Measurements from ENCODE around the gene FHOD3. TPM values are rescaled to one million over a fixed set of nuclear protein-coding genes. Genes with fewer than 3 reads are reported as not detected.
"Not testable (repeated sequence)": the region's sequence is repeated elsewhere in the genome, so short reads cannot be mapped to it uniquely, and the experiment has no call there.

Gene FHOD3
- total RNA-seq, 1 donor from 2014 or later: 5.6 TPM

DNA sequence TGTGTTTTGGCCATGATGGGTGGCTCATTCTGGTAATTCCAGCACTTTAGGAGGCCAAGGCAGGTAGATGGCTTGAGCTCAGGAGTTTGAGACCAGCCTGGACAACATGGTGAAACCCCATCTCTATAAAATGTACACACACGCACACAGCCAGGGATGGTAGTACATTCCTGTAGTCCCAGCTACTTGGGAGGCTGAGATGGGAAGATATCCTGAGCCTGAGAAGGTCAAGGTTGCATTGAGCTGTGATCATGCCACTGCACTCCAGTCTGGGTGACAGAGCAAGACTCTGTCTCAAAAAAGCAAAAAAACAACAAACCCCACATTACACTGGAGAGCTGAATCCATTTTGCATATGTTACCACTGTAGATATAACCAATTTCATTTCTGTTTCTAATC lies 423.8 kb downstream of the FHOD3 start:
- DNase-seq (ENCODE audit: extremely low read depth, low read depth, low spot score): not testable (repeated sequence)

DNA sequence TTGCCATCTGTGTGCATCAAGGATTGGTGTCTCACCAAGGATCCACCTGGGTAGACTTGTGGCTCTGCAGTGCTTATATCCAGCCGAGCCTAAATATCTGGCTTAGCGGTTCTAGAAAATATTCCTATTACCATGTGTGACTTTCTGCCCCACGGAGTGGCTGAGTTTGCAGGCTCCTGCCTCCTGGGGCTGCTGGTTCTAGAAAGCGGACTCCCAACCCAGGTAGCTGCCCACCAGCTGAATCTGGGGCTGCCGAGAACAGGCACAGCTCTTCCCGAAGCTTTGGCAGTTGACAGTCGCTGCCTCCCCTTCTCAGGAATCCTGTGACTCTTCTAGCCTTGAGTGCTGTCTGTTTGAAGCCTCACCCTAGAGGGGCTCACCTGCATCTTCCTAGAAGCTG lies 426.7 kb downstream of the FHOD3 start:
- DNase-seq (ENCODE audit: extremely low read depth, low read depth, low spot score): no peak

DNA sequence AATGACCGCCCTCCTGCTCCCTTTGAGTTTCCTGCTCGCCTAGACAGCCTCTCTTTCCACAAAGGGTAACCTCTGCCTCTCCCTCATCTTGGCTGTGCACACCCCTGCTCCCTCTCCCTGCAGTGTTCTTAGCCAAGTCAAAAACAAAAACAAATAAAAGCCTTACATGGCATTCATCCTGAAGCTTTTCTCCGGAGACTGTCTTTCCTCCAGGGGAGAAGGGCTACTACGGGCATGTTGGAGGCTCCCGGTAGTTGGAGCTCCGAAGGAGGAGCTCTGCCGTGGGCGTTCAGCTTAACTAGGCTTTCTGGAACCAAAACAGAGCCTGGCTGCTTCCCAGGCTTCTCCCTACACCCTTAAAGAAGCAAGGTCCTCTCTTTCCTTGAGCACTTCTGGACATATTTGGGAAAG lies 427.1 kb downstream of the FHOD3 start:
- no peak for DNase-seq (ENCODE audit: extremely low read depth, low read depth, low spot score)

DNA sequence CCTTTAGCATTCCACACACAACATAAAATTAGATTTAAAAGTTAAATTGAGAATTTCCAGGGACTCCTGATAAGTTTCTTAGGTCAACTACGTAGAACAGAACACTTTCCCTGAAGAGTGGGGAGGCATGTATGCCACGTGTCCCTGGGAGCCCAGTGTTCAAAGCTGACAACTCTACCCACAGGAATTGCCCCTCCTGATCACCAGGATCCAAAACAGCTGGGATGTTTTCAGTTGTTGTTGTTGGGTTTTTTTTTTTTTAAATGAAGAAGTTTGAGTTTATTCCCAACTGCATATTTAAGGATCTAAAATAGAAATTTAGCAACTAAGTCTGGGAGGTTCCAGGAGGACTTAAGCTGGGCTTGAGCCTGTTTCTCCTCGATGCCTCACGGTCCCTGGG lies 430.8 kb downstream of the FHOD3 start:
- no peak for DNase-seq (ENCODE audit: extremely low read depth, low read depth, low spot score)

DNA sequence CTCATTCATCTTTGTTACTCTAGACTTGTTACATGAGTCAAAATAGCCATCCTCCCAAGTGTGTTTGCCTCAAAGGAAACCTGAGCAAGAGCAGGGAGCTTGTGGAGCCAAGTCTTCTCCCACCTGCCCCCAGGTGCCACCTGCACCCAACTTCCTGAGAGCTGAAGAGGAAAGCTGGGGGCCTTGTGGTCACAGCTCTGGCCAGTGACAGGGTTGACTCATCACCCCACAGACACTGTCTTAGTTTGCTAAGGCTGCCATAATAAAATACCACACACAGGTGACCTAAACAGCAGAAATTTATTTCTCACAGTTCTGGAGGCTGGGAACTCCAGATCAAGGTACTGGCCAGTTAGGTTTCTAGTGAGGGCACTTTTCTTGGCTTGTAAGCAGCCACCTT lies 431.7 kb downstream of the FHOD3 start:
- DNase-seq (ENCODE audit: extremely low read depth, low read depth, low spot score): no peak

DNA sequence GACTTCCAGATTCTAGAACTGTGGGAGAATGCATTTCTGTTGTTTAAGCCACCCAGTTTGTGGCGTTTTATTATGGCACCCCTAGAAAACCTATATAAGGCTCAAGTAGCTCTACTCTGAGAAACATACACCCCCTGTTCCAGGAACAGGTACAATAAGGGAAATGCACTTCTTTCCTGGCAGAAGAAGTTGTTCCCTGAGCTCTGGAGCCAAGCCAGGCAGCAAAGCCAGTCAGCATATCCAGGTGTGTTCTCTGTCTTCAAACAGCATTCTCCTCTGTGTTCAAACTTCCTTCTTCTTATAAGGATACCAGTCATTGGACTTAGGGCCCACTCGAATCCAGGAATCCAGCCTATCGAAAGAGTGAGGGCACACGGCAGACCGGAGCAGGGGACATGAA lies 434.8 kb downstream of the FHOD3 start:
- no peak for DNase-seq (ENCODE audit: extremely low read depth, low read depth, low spot score)

DNA sequence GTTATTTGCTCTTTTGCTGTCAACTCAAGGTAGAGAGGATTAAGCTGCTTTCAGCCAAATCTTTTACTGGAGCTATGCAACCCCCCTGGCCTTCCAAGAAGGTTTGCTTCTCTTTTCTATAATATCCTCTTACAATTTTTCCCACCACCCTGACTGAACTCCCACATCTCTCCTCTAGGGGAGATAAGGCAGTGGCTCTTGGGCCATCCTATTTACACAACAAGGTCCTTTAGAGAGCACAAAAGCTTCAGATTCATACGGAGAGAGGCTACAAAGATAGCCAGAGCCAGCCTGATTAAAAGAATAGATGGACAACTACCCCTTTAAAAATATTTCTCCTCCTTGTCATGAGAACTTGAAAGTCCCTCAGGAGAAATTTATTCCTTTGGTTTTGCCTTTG lies 435.6 kb downstream of the FHOD3 start:
- no peak for DNase-seq (ENCODE audit: extremely low read depth, low read depth, low spot score)

DNA sequence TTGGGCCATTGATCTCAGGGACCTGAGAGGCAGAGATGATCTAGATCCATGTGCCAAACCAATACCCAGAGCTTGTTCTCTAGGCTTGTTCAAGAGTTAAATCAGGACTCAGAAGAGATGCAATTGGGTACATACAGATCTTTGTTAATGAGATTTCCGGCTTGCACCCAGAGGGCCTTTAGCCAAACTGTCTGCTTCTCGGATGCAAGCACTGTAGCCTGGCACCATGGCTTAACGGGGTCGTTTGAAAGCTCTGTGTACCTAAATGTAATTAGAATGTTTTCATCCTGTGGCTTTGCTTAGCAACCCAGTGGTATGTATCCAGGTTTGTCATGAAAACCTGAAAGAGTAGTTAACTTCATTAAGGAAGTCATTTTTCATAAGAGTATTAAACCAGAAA lies 437.1 kb downstream of the FHOD3 start:
- DNase-seq (ENCODE audit: extremely low read depth, low read depth, low spot score): no peak

DNA sequence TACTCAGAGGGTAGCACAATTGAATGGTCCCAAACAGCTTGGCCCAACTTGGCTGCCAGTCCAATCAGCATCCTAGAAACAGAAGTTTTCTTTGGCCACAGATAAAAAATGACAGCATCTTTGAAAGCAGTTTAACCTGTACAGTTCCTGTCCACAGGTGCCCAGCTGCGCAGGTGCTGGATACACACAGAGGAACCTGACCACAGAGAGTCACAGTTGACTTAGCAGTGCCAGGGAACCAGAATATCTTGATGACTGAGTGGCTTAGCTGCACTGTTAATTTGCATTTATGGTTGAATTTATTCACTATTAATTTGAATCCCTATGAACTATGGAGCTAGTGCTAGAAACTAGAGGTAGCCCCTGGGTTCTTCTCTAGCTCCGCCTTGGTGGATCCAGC lies 437.6 kb downstream of the FHOD3 start:
- DNase-seq (ENCODE audit: extremely low read depth, low read depth, low spot score): no peak

DNA sequence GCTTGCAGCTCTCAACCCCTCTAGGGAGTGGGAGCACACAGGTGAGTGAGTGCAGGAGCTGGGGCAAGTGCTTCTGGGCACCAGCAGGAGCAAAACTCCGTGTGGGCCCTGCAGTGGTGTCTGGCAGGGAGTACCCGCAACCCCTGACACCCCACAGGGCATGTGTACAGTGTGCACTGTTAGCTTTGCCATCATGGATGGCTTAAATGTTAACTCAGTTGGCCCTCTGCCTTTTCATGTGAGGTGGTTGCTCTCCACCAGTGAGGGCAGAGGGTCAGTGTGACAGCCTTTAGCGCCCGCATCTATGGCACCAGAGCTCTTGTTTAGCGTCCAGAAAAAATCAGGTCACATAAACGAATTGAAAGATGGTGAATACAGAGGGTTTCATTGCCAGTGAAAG lies 438.6 kb downstream of the FHOD3 start:
- DNase-seq (ENCODE audit: extremely low read depth, low read depth, low spot score): no peak

DNA sequence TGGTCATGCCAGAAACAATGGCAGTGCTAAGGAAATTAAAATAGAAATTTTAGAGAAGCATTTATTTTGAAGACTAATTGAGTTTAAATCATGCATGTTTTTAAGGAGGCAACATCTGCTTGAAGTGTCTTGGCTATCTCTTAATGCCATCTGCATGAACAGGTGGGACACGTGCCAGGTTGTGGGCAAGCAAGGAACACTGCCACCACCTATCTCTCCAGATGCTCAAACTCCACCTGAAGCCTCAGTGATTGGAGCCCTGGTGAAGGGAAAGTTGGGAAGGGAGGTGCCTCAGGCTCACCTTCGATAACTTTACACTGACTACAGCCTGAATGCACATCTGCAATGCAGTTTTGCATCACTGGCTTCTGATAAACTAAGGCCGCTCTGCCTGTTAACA lies 439.8 kb downstream of the FHOD3 start:
- no peak for DNase-seq (ENCODE audit: extremely low read depth, low read depth, low spot score)

DNA sequence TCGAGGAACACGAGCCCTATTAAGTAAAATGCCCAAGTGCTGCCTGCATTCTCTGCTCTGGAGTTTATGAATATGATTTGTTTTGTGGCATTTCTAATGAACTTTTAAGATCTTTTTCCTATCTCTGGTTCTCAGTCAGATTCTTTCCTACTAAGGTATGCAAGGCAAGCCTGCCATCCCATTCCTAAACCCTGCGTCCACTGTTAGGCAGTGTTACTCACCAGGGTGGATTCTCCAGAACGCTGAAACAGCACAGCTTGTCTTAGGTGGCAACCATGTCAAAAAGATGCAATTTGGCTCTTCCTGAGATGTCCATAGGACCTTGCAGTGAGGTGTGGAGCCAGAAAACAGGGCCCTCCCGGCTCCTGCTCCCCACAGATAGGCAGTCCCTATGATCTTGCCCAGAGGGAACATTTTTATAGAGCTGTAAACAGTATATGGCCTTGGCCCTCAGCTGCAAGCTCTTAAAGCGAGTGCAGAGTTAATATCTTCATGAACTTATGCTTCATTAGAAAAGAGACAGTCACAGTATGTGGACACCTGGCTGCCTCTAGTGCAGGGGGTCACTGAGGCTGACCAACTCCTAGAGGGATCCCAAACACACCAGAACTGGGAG lies 446.9 kb downstream of the FHOD3 start:
- no peak for DNase-seq (ENCODE audit: extremely low read depth, low read depth, low spot score)

DNA sequence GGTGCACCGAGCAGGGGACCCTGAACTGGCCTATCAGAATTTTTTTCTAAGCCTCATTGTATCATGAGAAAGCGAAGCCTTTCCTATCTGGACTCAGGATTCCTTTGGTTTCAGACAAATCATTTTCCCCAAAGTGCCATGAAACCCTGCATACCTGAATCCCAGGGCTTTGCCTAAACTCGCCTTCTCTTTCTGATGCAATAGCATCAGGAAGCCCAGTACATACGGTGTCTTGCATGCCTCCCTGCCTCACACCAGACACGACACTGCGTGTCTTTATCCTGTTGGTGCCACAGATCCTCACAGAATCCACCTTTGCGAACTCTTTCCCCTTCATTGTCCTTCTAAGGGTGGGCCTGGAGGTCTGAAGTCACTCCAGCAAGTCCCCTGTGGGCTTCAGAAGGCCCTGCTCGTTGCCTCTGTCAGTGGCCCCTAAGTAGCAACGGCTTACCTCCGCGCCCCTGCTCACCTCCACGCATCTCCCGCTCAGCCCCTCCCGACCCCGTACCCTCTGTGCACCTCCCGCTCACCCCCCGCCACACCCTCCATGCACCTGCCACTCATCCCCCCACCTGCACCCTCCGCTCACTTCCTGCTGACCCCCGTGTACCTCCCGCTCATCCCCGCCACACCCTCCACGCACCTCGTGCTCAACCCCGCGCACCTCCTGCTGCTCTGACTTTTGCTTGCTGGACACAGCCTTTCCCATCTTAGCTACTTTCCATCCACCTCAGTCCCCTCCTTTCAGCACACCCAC lies 447.9 kb downstream of the FHOD3 start:
- DNase-seq (ENCODE audit: extremely low read depth, low read depth, low spot score): no peak

DNA sequence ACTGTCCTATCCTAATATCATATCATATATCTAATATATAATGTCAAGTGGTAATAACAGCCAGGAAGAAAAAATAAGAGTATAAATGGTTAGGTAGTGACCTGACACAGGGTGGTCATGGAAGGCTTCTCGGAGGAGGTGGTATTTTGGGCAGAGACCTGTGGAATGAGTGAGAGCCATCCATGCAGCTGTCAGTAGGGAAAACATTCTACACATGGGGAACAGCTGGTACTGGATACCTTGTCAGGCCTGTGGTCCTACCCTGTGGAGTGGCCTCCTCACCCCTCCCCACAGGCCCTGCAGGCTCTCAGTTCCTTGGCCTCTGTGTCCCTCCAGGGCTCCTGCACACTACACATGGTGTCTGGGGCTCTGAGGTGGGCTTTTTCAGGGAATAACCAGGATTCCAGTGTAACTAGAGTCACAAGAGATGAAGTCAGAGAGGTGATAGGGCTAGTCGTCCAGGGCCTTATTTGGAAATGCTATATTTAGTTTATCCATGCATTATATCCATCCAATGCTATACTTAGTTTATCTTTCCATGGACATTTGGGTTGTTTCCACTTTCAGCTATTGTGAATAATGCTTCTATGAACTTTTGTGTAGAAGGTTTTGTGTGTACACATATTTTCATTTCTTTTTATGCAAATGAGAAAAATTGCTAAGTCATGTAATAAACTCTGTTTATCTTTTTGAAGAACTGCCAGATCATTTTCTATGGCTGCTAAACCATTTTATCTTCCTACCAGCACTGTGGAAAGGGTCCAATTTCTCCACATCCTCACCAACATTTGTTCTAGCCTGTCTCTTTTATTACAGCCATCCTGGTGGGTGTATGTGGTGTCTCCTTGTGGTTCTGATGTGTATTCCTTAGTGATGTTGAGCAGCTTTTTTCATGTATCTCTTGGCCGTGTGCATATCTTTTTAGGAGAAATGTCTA lies 455.7 kb downstream of the FHOD3 start:
- DNase-seq (ENCODE audit: extremely low read depth, low read depth, low spot score): no peak

DNA sequence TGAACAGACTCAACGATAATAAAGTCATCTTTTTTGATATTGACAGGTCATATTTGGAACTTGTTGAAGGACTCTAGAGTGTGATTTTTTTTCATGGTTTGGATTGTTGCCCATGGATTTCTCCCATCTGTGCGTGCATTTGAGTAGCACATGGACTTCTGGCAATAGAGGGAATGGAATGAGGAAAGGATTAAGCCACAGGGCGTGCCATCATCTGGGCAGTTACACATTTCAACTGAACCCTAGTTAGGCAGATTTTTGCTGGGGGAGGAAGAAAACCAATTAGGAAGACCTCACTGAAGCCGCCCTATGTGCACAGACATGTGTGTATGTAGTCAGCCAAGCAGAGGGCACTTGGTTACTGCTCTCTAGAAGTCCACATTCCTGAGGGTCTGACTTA lies 458.7 kb downstream of the FHOD3 start:
- no peak for DNase-seq (ENCODE audit: extremely low read depth, low read depth, low spot score)

DNA sequence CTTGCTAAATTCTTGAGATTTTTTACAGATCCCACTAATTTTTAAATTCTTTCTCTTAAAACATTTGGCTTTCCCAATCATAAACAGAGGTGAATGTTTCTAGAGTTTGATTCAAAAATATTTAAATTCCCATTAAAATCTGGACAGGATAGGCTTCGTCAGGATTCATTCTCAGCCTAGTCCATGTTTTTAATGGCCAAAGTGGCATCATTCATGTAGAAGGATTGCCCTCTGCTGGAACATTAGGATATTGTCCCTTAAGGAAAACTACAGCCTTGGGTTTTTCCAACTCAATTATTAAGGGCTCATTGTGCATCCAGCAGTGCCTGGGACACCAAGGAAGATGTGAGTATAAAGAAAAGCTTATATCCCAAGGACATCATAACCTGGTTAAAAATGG lies 459.6 kb downstream of the FHOD3 start:
- peak; percentile 31 for DNase-seq (ENCODE audit: extremely low read depth, low read depth, low spot score)

DNA sequence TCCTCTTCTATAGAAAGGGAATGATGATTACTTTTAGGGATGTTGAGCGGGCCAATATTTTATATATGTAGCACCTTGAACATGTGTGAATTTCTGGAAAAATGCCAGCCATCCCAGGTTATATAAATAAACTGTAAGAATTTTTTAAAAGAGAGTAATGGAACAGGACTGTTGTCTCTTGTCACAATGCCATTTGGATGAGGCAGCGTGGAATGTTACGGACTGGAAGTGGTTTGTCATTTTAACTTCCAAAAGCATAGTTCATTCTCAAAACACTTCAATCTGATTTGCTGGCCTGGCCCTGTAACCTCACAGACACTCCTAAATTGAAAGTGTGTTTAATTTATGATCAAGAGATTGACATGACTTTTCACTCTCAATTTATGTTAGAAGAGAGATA lies 460.5 kb downstream of the FHOD3 start:
- no peak for DNase-seq (ENCODE audit: extremely low read depth, low read depth, low spot score)

DNA sequence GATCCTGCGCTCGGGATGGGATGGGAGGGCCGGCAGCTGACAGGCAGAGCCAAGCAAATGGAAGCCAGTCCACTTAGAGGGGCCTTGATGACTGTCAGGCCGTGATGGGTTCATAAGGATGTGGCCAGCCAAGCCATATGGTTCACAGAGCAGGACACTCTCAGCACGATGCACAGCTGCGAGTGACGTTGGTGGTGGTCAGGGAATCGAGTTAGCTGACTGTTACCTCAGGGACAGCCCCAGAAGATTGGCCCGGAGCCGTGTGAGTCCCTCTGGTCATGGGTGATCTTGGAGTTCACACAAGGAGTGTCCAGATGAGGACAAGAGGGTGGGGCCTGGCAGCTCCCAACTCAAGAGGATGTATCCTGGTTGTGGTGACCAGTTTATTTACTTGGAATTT lies 461.1 kb downstream of the FHOD3 start:
- DNase-seq (ENCODE audit: extremely low read depth, low read depth, low spot score): no peak

DNA sequence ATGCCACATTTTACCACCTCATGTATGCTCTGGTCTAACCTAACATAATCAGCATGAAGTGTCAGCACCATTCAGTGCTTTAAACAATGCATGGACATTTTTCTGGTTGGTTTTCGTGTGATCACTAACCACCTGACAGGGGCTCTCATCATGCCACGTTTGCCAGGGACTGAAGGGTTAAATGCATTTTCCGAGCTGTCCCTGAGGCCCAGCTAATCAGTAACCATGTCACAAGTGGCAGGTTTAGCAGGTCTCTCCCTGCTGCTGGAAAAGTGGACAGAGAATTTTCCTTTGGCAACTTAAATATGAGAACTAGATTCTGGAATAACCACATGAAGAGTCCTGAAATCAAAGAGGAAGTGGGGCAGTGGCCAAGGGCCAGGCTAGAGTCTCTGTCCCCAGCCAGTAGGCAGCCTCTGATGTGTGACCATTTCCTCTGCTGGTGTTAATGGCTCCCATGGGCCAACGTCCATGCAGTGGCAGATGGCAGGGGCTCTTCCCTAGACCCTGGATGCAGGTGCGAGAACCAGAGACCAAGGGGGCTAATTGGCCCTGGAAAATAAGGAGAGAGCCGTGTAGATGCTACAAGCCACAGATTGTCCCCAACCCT lies 461.8 kb downstream of the FHOD3 start:
- no peak for DNase-seq (ENCODE audit: extremely low read depth, low read depth, low spot score)

DNA sequence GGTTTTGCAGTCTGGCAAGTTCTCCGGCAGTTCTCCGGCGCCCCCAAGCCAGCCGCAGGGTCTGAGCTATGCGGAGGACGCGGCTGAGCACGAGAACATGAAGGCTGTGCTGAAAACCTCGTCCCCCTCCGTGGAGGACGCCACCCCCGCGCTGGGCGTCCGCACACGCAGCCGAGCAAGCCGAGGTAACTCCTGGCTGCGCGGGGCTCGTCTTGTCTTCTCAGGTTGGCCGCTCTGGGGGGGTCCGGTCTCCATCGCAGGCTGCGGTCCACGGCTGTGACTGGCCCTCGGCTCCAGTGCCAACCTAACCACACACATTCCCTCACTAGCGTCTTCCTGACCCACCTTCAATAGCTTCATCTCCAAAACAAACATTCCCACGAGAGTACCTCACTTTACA lies 463.1 kb downstream of the FHOD3 start:
- no peak for DNase-seq (ENCODE audit: extremely low read depth, low read depth, low spot score)

DNA sequence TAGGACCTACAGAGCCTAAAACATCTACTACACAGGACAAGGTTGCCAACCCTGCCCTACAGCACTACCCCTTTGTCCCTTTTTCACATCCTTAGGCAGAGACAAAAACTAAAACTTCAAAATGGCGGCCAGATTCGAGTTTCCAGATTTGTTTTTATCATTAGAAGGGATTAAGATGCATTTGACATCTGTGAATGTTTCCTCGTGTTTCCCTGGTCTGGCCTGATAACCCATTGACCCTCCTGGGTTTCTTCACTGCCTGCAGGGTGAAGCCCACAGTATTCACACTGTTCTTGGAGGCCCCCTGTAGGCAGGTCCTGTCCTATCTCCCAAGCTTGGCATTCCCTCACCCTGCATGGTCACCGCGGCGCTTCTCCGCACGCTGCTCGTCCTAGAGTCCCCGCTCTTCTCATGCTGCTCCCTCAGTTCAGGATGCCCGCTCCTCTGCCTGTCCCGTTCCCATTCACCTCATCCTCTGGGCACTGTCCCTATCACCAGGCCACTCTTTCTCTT lies 463.7 kb downstream of the FHOD3 start:
- DNase-seq (ENCODE audit: extremely low read depth, low read depth, low spot score): no peak
